K562 (cell line): ENCODE results near the gene UBE2V1. TPM values are rescaled to one million over a fixed set of nuclear protein-coding genes. Genes with fewer than 3 reads are reported as not detected.

Experiments
- BDP1 ChIP-seq: IDR thresholded peaks from 3 replicates; pipeline ENCODE4 v1.6.1; 2011; ENCODE audit not compliant: insufficient read length, insufficient read depth
- BRCA1 ChIP-seq, 2 experiments: fragments of 450-650 bp in 1 of 2; sonication (generic) in 1 of 2; formaldehyde crosslinking in 1 of 2; IDR thresholded peaks; 2 replicates each; pipeline versions ENCODE4 v1.5.0 to v1.6.1; 2017 to 2020; ENCODE audit warnings: mild to moderate bottlenecking in 1 of 2, missing genetic modification reagents in 1 of 2
- ETS2 ChIP-seq: IDR thresholded peaks from 2 replicates; pipeline ENCODE4 v1.6.1; 2016; ENCODE audit warnings: borderline replicate concordance, missing genetic modification characterization, mild to moderate bottlenecking, moderate library complexity, missing compliant biosample characterization; ENCODE audit not compliant: poor library complexity, severe bottlenecking
- MTA1 ChIP-seq: fragments of 450-650 bp; IDR thresholded peaks from 2 replicates; pipeline ENCODE4 v1.6.1; 2017; ENCODE audit warnings: borderline replicate concordance
- MYC ChIP-seq, 2 experiments: fragments of 250-450 bp in 1 of 2; sonication (Bioruptor Pico) in 1 of 2; IDR thresholded peaks; 2 replicates each; pipeline versions ENCODE4 v1.5.1 to v1.6.1; 2012 to 2021; ENCODE audit warnings: low read depth in 2 of 2, borderline replicate concordance in 1 of 2, improper control_type of control experiment in 1 of 2, low read length in 1 of 2, mild to moderate bottlenecking in 1 of 2, moderate library complexity in 1 of 2
- POLR2G ChIP-seq: fragments of 200-400 bp; formaldehyde crosslinking; IDR thresholded peaks from 2 replicates; pipeline ENCODE4 v1.6.1; 2017; ENCODE audit warnings: low read depth, mild to moderate bottlenecking, antibody characterized with exemption, low read length, moderate library complexity
- POLR2H ChIP-seq: IDR thresholded peaks from 2 replicates; pipeline ENCODE4 v1.6.1; 2016; ENCODE audit warnings: missing genetic modification characterization, low read depth, mild to moderate bottlenecking, control low read depth, missing compliant biosample characterization, moderate library complexity
- PRDM10 ChIP-seq: fragments of 450-650 bp; IDR thresholded peaks from 2 replicates; pipeline ENCODE4 v1.6.1; 2018; ENCODE audit not compliant: partially characterized antibody
- PRMT5 ChIP-seq: sonication (generic); formaldehyde crosslinking; IDR thresholded peaks from 2 replicates; pipeline ENCODE4 v1.5.0; 2020; ENCODE audit warnings: missing genetic modification reagents
- STAG1 ChIP-seq: sonication (generic); formaldehyde crosslinking; IDR thresholded peaks from 2 replicates; pipeline ENCODE4 v1.5.0; 2020; ENCODE audit warnings: missing genetic modification reagents, borderline replicate concordance
- THAP12 ChIP-seq: fragments of 250-450 bp; sonication (Bioruptor Pico); IDR thresholded peaks from 2 replicates; pipeline ENCODE4 v1.9.0; 2021; ENCODE audit warnings: mild to moderate bottlenecking, inconsistent platforms
- ZFP91 ChIP-seq: sonication (generic); formaldehyde crosslinking; IDR thresholded peaks from 2 replicates; pipeline ENCODE4 v1.8.0; 2022; ENCODE audit warnings: mild to moderate bottlenecking, missing genetic modification reagents
- ZNF134 ChIP-seq: fragments of 250-450 bp; sonication (Bioruptor Pico); conservative IDR thresholded peaks from 2 replicates; pipeline ENCODE4 v1.4.0; 2020
- ZNF165 ChIP-seq: fragments of 250-450 bp; sonication (Bioruptor Pico); IDR thresholded peaks from 2 replicates; pipeline ENCODE4 v1.4.0; 2020; ENCODE audit warnings: borderline replicate concordance
- polyA plus RNA-seq, 8 experiments: library from polyadenylated mRNA; depleted of rRNA in 4 of 8; stranded (reverse) in 5 of 8; unstranded in 3 of 8; fragments of >200 nt; fragmentation: Nextera tagmentation in 2 of 8; fragmentation: Illumina TruSeq in 1 of 8; extraction: Ambion mirVana in 2 of 8; extraction: Trizol in 1 of 8; gene quantifications; 2 replicates each; pipeline versions ENCODE4 v1.2.1 to v1.2.3, GENCODE V29; 2011 to 2014; ENCODE audit warnings: inconsistent platforms in 1 of 8, missing spikeins in 1 of 8
- total RNA-seq, 7 experiments: library from RNA; depleted of rRNA in 6 of 7; stranded (reverse); fragments of >200 nt in 6 of 7; fragmentation: Illumina TruSeq in 2 of 7; extraction: Trizol in 2 of 7; gene quantifications; 2 replicates each; pipeline versions ENCODE4 v1.2.1 to v1.2.3, GENCODE V29; 2011 to 2021; ENCODE audit warnings: low replicate concordance in 1 of 7
- TF ChIP-seq, protein P1 (sequence below): fragments of 450-650 bp; formaldehyde crosslinking; conservative IDR thresholded peaks from 2 replicates; pipeline ENCODE4 v1.4.0; 2022; ENCODE audit warnings: mild to moderate bottlenecking, missing genetic modification characterization

Gene UBE2V1
- total and polyA plus RNA-seq, 9 of the 15 experiments (the other 6 are each of a cell fraction or from before 2014, with no cell fraction given) = 93.0 to 357 (median 119) TPM

- TF ChIP-seq ZFP91 = no peak
- TF ChIP-seq PRDM10 = no peak
- TF ChIP-seq POLR2H (tag) = no peak; the same call in 1 of the 2 replicates
- TF ChIP-seq POLR2G = peak; percentile 92
- no peak for TF ChIP-seq ZNF165 (CRISPR knock-in tag)
- TF ChIP-seq, protein P1, sequence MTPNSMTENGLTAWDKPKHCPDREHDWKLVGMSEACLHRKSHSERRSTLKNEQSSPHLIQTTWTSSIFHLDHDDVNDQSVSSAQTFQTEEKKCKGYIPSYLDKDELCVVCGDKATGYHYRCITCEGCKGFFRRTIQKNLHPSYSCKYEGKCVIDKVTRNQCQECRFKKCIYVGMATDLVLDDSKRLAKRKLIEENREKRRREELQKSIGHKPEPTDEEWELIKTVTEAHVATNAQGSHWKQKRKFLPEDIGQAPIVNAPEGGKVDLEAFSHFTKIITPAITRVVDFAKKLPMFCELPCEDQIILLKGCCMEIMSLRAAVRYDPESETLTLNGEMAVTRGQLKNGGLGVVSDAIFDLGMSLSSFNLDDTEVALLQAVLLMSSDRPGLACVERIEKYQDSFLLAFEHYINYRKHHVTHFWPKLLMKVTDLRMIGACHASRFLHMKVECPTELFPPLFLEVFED (CRISPR knock-in tag) = no peak
- no peak for TF ChIP-seq BDP1
- no peak for TF ChIP-seq MTA1
- no peak for TF ChIP-seq STAG1 (CRISPR knock-in tag)
- TF ChIP-seq THAP12 (CRISPR knock-in tag) = peak; percentile 64
- TF ChIP-seq PRMT5 = no peak
- TF ChIP-seq MYC (IDR thresholded peaks at IDR 0.05; ENCODE audit: low read depth, low read length) = peak; percentile 85
- TF ChIP-seq MYC (CRISPR knock-in tag; IDR thresholded peaks at IDR 0.05; ENCODE audit: borderline replicate concordance, low read depth) = peak; percentile 83
- no peak for TF ChIP-seq ZNF134 (CRISPR knock-in tag)
- no peak for TF ChIP-seq BRCA1 (IDR thresholded peaks at IDR 0.05)
- TF ChIP-seq BRCA1 (CRISPR knock-in tag; IDR thresholded peaks at IDR 0.05) = no peak
- TF ChIP-seq ETS2 = no peak
Observed at GRCh38 chr20:50153500-50154377, 40.8 kb upstream of the UBE2V1 start, which contains the start of gene PEDS1 (continued).
